NCI-H1092 treated with DMSO at 0.1 percent for 48 hours (cell line): Measurements from ENCODE around the gene MYO10.
"Not testable (repeated sequence)": the region's sequence is repeated elsewhere in the genome, so short reads cannot be mapped to it uniquely, and the experiment has no call there.

Experiments
- DNase-seq: peaks from one replicate; lab custom pipeline; 2025; lab: John Stamatoyannopoulos, UW

The MYO10 gene

GRCh38 chr5:16669776-16670175 is 266.3 kb downstream of the MYO10 start:
- no peak for DNase-seq

- no peak for DNase-seq
Measured at GRCh38 chr5:16668631-16669030, 267.5 kb downstream of the MYO10 start.

GRCh38 chr5:16668194-16668593 is 267.9 kb downstream of the MYO10 start:
- DNase-seq: no peak

- peak; percentile 9 for DNase-seq
Measured at GRCh38 chr5:16666883-16667398, 269.1 kb downstream of the MYO10 start.

- DNase-seq: no peak
Measured at GRCh38 chr5:16666130-16666882, 269.8 kb downstream of the MYO10 start.

GRCh38 chr5:16665601-16666000 is 270.5 kb downstream of the MYO10 start:
- DNase-seq: no peak

- DNase-seq: no peak
Measured at GRCh38 chr5:16664368-16664767, 271.7 kb downstream of the MYO10 start.

- DNase-seq: no peak
Measured at GRCh38 chr5:16663840-16664239, 272.2 kb downstream of the MYO10 start.

- no peak for DNase-seq
Measured at GRCh38 chr5:16661713-16662112, 274.4 kb downstream of the MYO10 start.

- DNase-seq: no peak
Measured at GRCh38 chr5:16660982-16661381, 275.1 kb downstream of the MYO10 start.

GRCh38 chr5:16659536-16659935 is 276.6 kb downstream of the MYO10 start:
- DNase-seq: no peak

- no peak for DNase-seq
Measured at GRCh38 chr5:16656561-16657191, 279.4 kb downstream of the MYO10 start.

- DNase-seq: no peak
Measured at GRCh38 chr5:16654647-16655334, 281.3 kb downstream of the MYO10 start.

GRCh38 chr5:16648739-16649138 is 287.3 kb downstream of the MYO10 start:
- not testable (repeated sequence) for DNase-seq

GRCh38 chr5:16644301-16644889 is 291.7 kb downstream of the MYO10 start:
- DNase-seq: no peak

GRCh38 chr5:16642867-16643266 is 293.2 kb downstream of the MYO10 start:
- no peak for DNase-seq

GRCh38 chr5:16639206-16639605 is 296.9 kb downstream of the MYO10 start:
- DNase-seq: no peak

- DNase-seq: no peak
Measured at GRCh38 chr5:16628376-16628775, 307.7 kb downstream of the MYO10 start.

GRCh38 chr5:16626696-16627264 is 309.3 kb downstream of the MYO10 start:
- DNase-seq: no peak

- DNase-seq: no peak
Measured at GRCh38 chr5:16625096-16625495, 311.0 kb downstream of the MYO10 start.

GRCh38 chr5:16619136-16619535 is 317.0 kb downstream of the MYO10 start:
- no peak for DNase-seq
